Adrenal gland (tissue), 12 donors: ENCODE results near the gene SLC25A31. TPM values are rescaled to one million over a fixed set of nuclear protein-coding genes. Genes with fewer than 3 reads are reported as not detected.
A peak's percentile ranks its signal among the peaks of the same experiment; 100 is the strongest.

Experiments used
- DNase-seq, 7 donors: peaks; one replicate each; pipeline ENCODE4 v3.0.0-alpha.2; 2019 to 2020
- H3K27ac ChIP-seq, 5 donors: fragments of 200-600 bp; sonication (generic) in 4 of 5; 1 replicate in 3 of 5; 2 replicates in 2 of 5; pipeline versions ENCODE4 v1.5.1 to v1.8.0; 2016 to 2020; ENCODE audit warnings: mild to moderate bottlenecking in 1 of 5
- H3K27me3 ChIP-seq: fragments of 200-600 bp; 2 replicates; pipeline ENCODE4 v1.8.0; 2021
- H3K36me3 ChIP-seq, 2 donors: fragments of 200-600 bp; replicated peaks in 1 of 2; 1 replicate in 1 of 2; 2 replicates in 1 of 2; pipeline versions ENCODE4 v1.5.1 to v1.8.0; 2018 to 2022
- H3K4me1 ChIP-seq, 2 donors: fragments of 200-600 bp; replicated peaks in 1 of 2; 1 replicate in 1 of 2; 2 replicates in 1 of 2; pipeline versions ENCODE4 v1.5.1 to v1.8.0; 2018 to 2021
- H3K4me3 ChIP-seq, 4 donors: fragments of 200-600 bp; sonication (generic) in 3 of 4; one replicate each; pipeline ENCODE4 v1.5.1; 2016 to 2018
- H3K9me3 ChIP-seq, 3 donors: fragments of 200-600 bp; sonication (generic) in 1 of 3; replicated peaks in 1 of 3; 1 replicate in 2 of 3; 2 replicates in 1 of 3; pipeline versions ENCODE4 v1.5.1 to v1.8.0; 2016 to 2021
- POLR2A ChIP-seq, 2 donors: fragments of 450-650 bp; IDR thresholded peaks; one replicate each; pipeline ENCODE4 v1.6.1; 2017; ENCODE audit warnings: antibody characterized with exemption in 2 of 2, mild to moderate bottlenecking in 2 of 2, moderate library complexity in 1 of 2
- WGBS, 4 donors: extraction: QIAGEN DNeasy Blood & Tissue Kit in 2 of 4; methylation state at CpG; one replicate each; pipeline versions ENCODE4 v1.1.5 to v1.1.7; 2013 to 2017; 5-methylcytosine and 5-hydroxymethylcytosine counted together
- intact Hi-C, 2 donors: fragments of 100-400 bp; cut with DNase I; formaldehyde crosslinking; loops; one replicate each; pipeline versions ENCODE4 v1.14.1 to v1.15.0; 2022 to 2023
- polyA plus RNA-seq, 3 donors: library from polyadenylated mRNA; stranded (reverse); fragments of 200-250 nt in 2 of 3; fragments of 350-450 nt in 1 of 3; fragmentation: Illumina TruSeq in 1 of 3; extraction: RNeasy Lipid Tissue Mini Kit (QIAGEN cat#74804) in 1 of 3; gene quantifications; one replicate each; pipeline ENCODE4 v1.2.3, GENCODE V29; 2013 to 2014
- total RNA-seq, 9 donors: library from RNA; depleted of rRNA in 4 of 9; stranded (reverse); fragments of >200 nt in 4 of 9; fragments of 120-200 nt in 1 of 9; fragmentation: NEBNext Ultra II Directional in 1 of 9; extraction: Animal tissue kit (Norgen Biotek cat#: 25700) in 1 of 9; gene quantifications; one replicate each; pipeline versions ENCODE4 v1.1.0 to v1.2.4, GENCODE V29; 2013 to 2023
- TF ChIP-seq, protein P1 (sequence below), 6 experiments: fragments of 450-650 bp in 4 of 6; fragments of 200-600 bp in 2 of 6; sonication (generic) in 1 of 6; IDR thresholded peaks; 1 replicate in 5 of 6; 2 replicates in 1 of 6; pipeline versions ENCODE4 v1.5.1 to v1.8.0; 2016 to 2021; ENCODE audit warnings: antibody characterized with exemption in 6 of 6, mild to moderate bottlenecking in 2 of 6, moderate library complexity in 1 of 6
- donor health status: healthy with polysubstance abuse.
- donor health status: Bipolar disorder and iron deficiency.
- donor health status: DM: yes; HTN: yes; CAD: no.
- donor health status: DM: no; HTN: no; CAD: no.
- donor health status: DM: no; HTN: no; CAD: no.
- donor health status: DM: yes; HTN: yes; CAD: no.

Gene SLC25A31
- total and polyA plus RNA-seq, 12 donors, result not detected

DNA sequence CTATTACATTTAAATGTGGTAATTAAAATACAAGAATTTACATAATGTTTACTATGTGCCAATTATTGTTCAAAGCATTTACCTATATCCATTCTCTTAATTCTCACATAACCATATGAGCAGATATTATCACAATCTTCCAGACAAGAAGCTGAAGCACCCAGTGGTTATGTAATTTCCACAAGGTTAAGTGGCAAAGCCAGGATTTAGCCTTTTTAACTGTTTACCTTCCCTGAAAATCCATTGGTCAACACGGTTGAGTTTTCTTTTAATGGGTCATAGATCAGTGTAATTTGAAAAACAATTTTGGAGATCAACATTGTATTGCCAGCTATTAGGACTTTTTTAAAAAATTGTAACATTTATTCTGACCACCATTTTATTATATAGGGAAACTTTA is 63.3 kb downstream of the SLC25A31 start:
- H3K27me3 ChIP-seq, result no peaks in the 10 kb centered on the region
- 60 to 74% (median 62%) methylated on average over 1 of the region's 1 CpG for WGBS, 4 donors
- H3K27ac ChIP-seq, result no peak overlapping the region

GRCh38 chr4:127799711-127800110 is 69.5 kb downstream of the SLC25A31 start:
- no peaks in the 10 kb centered on the region for H3K9me3 ChIP-seq
- TF ChIP-seq, protein P1, sequence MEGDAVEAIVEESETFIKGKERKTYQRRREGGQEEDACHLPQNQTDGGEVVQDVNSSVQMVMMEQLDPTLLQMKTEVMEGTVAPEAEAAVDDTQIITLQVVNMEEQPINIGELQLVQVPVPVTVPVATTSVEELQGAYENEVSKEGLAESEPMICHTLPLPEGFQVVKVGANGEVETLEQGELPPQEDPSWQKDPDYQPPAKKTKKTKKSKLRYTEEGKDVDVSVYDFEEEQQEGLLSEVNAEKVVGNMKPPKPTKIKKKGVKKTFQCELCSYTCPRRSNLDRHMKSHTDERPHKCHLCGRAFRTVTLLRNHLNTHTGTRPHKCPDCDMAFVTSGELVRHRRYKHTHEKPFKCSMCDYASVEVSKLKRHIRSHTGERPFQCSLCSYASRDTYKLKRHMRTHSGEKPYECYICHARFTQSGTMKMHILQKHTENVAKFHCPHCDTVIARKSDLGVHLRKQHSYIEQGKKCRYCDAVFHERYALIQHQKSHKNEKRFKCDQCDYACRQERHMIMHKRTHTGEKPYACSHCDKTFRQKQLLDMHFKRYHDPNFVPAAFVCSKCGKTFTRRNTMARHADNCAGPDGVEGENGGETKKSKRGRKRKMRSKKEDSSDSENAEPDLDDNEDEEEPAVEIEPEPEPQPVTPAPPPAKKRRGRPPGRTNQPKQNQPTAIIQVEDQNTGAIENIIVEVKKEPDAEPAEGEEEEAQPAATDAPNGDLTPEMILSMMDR (IDR thresholded peaks at IDR 0.05), result no peak
- no peak for TF ChIP-seq POLR2A (IDR thresholded peaks at IDR 0.05)
- peaks cover 0 to 2% of the 10 kb centered on the region in 2 donors for H3K4me1 ChIP-seq
- no peak overlapping the region for H3K4me3 ChIP-seq
- no peak for DNase-seq
- no peaks in the 10 kb centered on the region for H3K27me3 ChIP-seq
- H3K27ac ChIP-seq, result no peak overlapping the region
- intact Hi-C loops, result no loop called here
- peaks cover 0 to 6% of the 10 kb centered on the region in 2 donors for H3K36me3 ChIP-seq

More for the DNA sequence above, 63.3 kb downstream of the SLC25A31 start:
- intact Hi-C loops, result no loop called here
- H3K9me3 ChIP-seq, result no peaks in the 10 kb centered on the region
- DNase-seq, result no peak
- H3K4me1 ChIP-seq, result peaks cover 4 to 6% of the 10 kb centered on the region in 2 donors
- H3K4me3 ChIP-seq, result no peak overlapping the region
- TF ChIP-seq POLR2A (IDR thresholded peaks at IDR 0.05), result no peak
- TF ChIP-seq, protein P1 (IDR thresholded peaks at IDR 0.05), result no peak
- no peaks in the 10 kb centered on the region for H3K36me3 ChIP-seq

DNA sequence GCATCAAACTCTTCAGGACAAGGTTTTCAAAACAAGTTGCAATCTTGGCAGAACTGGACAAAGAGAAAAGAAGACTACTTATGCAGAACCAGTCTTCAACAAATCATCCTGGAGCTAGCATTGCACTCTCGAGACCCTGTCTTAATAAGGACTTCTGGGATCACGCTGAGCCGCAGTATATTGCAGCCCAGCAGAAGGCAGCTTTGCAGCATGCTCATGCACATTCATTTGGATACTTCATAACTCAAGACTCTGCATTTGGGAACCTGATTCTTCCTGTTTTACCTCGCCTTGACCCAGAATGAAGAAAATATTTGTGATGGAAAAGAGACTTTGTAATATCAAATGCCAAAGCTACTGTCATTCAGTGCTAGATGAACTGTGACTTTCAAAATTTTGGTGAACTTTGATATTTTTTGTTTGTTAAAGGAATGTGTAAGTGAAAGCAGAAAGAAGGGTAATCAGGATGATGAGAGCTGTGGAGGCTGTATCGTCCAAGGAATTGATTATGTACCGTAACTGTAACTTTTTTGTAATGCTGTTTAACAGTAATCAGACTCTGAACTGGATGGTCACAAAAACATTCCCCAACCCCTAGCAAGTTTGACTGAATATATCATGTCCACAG is 79.1 kb downstream of the SLC25A31 start:
- H3K27me3 ChIP-seq, result no peaks in the 10 kb centered on the region
- H3K36me3 ChIP-seq, result peaks cover 0 to 14% of the 10 kb centered on the region in 2 donors
- intact Hi-C loops, result no loop called here
- peak in 2 of 7 donors; percentile 8 to 23 for DNase-seq
- TF ChIP-seq POLR2A (IDR thresholded peaks at IDR 0.05), result no peak
- TF ChIP-seq, protein P1 (IDR thresholded peaks at IDR 0.05), result peak in 2 of 6 experiments; percentile 3 to 10
- WGBS, 4 donors, result 65 to 72% (median 68%) methylated on average over 6 of the region's 6 CpGs
- no peak overlapping the region for H3K27ac ChIP-seq
- no peak overlapping the region for H3K4me3 ChIP-seq
- H3K9me3 ChIP-seq, result no peaks in the 10 kb centered on the region
- no peaks in the 10 kb centered on the region for H3K4me1 ChIP-seq

GRCh38 chr4:127810551-127810950 is 80.4 kb downstream of the SLC25A31 start:
- Histone ChIP-seq H3K4me3 (no peak overlapping the region), H3K9me3 (no peaks in the 10 kb centered on the region), H3K36me3 (peaks cover 0 to 14% of the 10 kb centered on the region in 2 donors), H3K27me3 (no peaks in the 10 kb centered on the region), H3K27ac (no peak overlapping the region), H3K4me1 (no peaks in the 10 kb centered on the region)
- TF ChIP-seq, protein P1 (IDR thresholded peaks at IDR 0.05), result no peak
- no peak for TF ChIP-seq POLR2A (IDR thresholded peaks at IDR 0.05)
- DNase-seq, result no peak
- intact Hi-C loops, result no loop called here
- WGBS, 4 donors, result 85 to 98% (median 90%) methylated on average over 3 of the region's 3 CpGs
